Esophagus (tissue), 2 donors: Measurements from ENCODE around the gene HRCT1. TPM values are rescaled to one million over a fixed set of nuclear protein-coding genes. Genes with fewer than 3 reads are reported as not detected.

Experiments used
- H3K27ac ChIP-seq, 2 donors: one replicate each; pipeline ENCODE4 v1.5.1; 2013; ENCODE audit warnings: low read depth in 2 of 2, mild to moderate bottlenecking in 2 of 2, inconsistent platforms in 1 of 2, low read length in 1 of 2, moderate library complexity in 1 of 2
- H3K27me3 ChIP-seq, 2 donors: one replicate each; pipeline ENCODE4 v1.6.1; 2013; ENCODE audit warnings: low read length in 2 of 2, control low read depth in 1 of 2, mild to moderate bottlenecking in 1 of 2; ENCODE audit not compliant: insufficient read depth in 2 of 2, control insufficient read depth in 1 of 2
- H3K36me3 ChIP-seq, 2 donors: one replicate each; pipeline ENCODE4 v1.6.1; 2013; ENCODE audit warnings: low read length in 1 of 2; ENCODE audit not compliant: control insufficient read depth in 2 of 2, insufficient read depth in 2 of 2
- H3K4me1 ChIP-seq, 2 donors: one replicate each; pipeline ENCODE4 v1.6.1; 2013; ENCODE audit warnings: low read length in 1 of 2; ENCODE audit not compliant: control insufficient read depth in 2 of 2, insufficient read depth in 2 of 2
- H3K4me3 ChIP-seq, 2 donors: one replicate each; pipeline ENCODE4 v1.5.1; 2013; ENCODE audit warnings: low read length in 2 of 2, mild to moderate bottlenecking in 2 of 2, low read depth in 1 of 2, moderate library complexity in 1 of 2
- H3K9me3 ChIP-seq, 2 donors: one replicate each; pipeline ENCODE4 v1.6.1; 2013; ENCODE audit warnings: mild to moderate bottlenecking in 2 of 2, low read depth in 1 of 2, low read length in 1 of 2, moderate library complexity in 1 of 2; ENCODE audit not compliant: control insufficient read depth in 2 of 2, insufficient read depth in 1 of 2
- WGBS, 2 donors: extraction: QIAGEN DNeasy Blood & Tissue Kit; methylation state at CpG; one replicate each; pipeline ENCODE4 v1.1.7; 2013; 5-methylcytosine and 5-hydroxymethylcytosine counted together
- polyA plus RNA-seq, 2 donors: library from polyadenylated mRNA; stranded (reverse); fragments of 200-250 nt; gene quantifications; one replicate each; pipeline ENCODE4 v1.2.3, GENCODE V29; 2013
- donor health status: healthy with polysubstance abuse.
- donor health status: Bipolar disorder and iron deficiency.

The HRCT1 gene
- polyA plus RNA-seq, 2 donors, result 0.61 to 0.94 TPM

- Histone ChIP-seq H3K27me3 (peaks cover 0 to 3% of the 10 kb centered on the region in 2 donors), H3K36me3 (no peaks in the 10 kb centered on the region), H3K4me1 (no peaks in the 10 kb centered on the region), H3K9me3 (no peaks in the 10 kb centered on the region), H3K27ac (no peak overlapping the region), H3K4me3 (no peak overlapping the region)
- WGBS, 2 donors, result 82 to 84% methylated on average over 8 of the region's 8 CpGs
These were observed 41.2 kb upstream of the HRCT1 start for GRCh38 chr9:35864695-35865255.

GRCh38 chr9:35867538-35867937, 38.5 kb upstream of the HRCT1 start:
- 89 to 94% methylated on average over 4 of the region's 4 CpGs for WGBS, 2 donors
- H3K27me3 ChIP-seq, result peaks cover 0 to 3% of the 10 kb centered on the region in 2 donors

GRCh38 chr9:35868933-35869332, 37.1 kb upstream of the HRCT1 start:
- no peaks in the 10 kb centered on the region for H3K4me1 ChIP-seq
- no peaks in the 10 kb centered on the region for H3K36me3 ChIP-seq
- H3K4me3 ChIP-seq, result no peak overlapping the region
- no peaks in the 10 kb centered on the region for H3K27me3 ChIP-seq
- WGBS, 2 donors, result 79% methylated on average over 2 of the region's 2 CpGs
- H3K9me3 ChIP-seq, result no peaks in the 10 kb centered on the region
- no peak overlapping the region for H3K27ac ChIP-seq

More at GRCh38 chr9:35867538-35867937, 38.5 kb upstream of the HRCT1 start:
- H3K9me3 ChIP-seq, result no peaks in the 10 kb centered on the region
- H3K36me3 ChIP-seq, result no peaks in the 10 kb centered on the region
- H3K4me1 ChIP-seq, result no peaks in the 10 kb centered on the region
- no peak overlapping the region for H3K27ac ChIP-seq
- H3K4me3 ChIP-seq, result no peak overlapping the region

- Histone ChIP-seq H3K4me1 (no peaks in the 10 kb centered on the region), H3K27ac (no peak overlapping the region), H3K4me3 (no peak overlapping the region), H3K9me3 (no peaks in the 10 kb centered on the region), H3K36me3 (no peaks in the 10 kb centered on the region), H3K27me3 (no peaks in the 10 kb centered on the region)
- 75 to 83% methylated on average over 19 of the region's 19 CpGs for WGBS, 2 donors
These were observed 36.3 kb upstream of the HRCT1 start for GRCh38 chr9:35869621-35870216.

- WGBS, 2 donors, result 90 to 91% methylated on average over 8 of the region's 8 CpGs
- H3K27ac ChIP-seq, result no peak within 1 kb of the TSS
- no peaks in the 10 kb centered on the region for H3K27me3 ChIP-seq
These were observed 35.6 kb upstream of the HRCT1 start, which contains the start of gene OR13J1 for GRCh38 chr9:35870351-35870923. Gene OR13J1 (minus strand): TSS chr9:35870401. CDS start chr9:35870401, 0 bp downstream.

GRCh38 chr9:35871545-35871944, 34.5 kb upstream of the HRCT1 start:
- Histone ChIP-seq H3K27me3 (no peaks in the 10 kb centered on the region), H3K9me3 (no peaks in the 10 kb centered on the region), H3K4me3 (no peak overlapping the region), H3K27ac (no peak overlapping the region), H3K36me3 (no peaks in the 10 kb centered on the region), H3K4me1 (no peaks in the 10 kb centered on the region)
- 32 to 41% methylated on average over 3 of the region's 3 CpGs for WGBS, 2 donors

More at GRCh38 chr9:35870351-35870923, 35.6 kb upstream of the HRCT1 start, which contains the start of gene OR13J1:
- Histone ChIP-seq H3K9me3 (no peaks in the 10 kb centered on the region), H3K4me3 (no peak within 1 kb of the TSS), H3K4me1 (no peaks in the 10 kb centered on the region), H3K36me3 (no peaks in the 10 kb centered on the region)

- Histone ChIP-seq H3K36me3 (no peaks in the 10 kb centered on the region), H3K27ac (no peak overlapping the region), H3K4me3 (no peak overlapping the region), H3K9me3 (no peaks in the 10 kb centered on the region), H3K27me3 (no peaks in the 10 kb centered on the region), H3K4me1 (no peaks in the 10 kb centered on the region)
- 74 to 78% methylated on average over 3 of the region's 3 CpGs for WGBS, 2 donors
These were observed 33.5 kb upstream of the HRCT1 start for GRCh38 chr9:35872505-35872904.

- Histone ChIP-seq H3K27ac (no peak overlapping the region), H3K9me3 (no peaks in the 10 kb centered on the region), H3K36me3 (no peaks in the 10 kb centered on the region), H3K4me1 (no peaks in the 10 kb centered on the region), H3K4me3 (no peak overlapping the region), H3K27me3 (no peaks in the 10 kb centered on the region)
- 1 to 2% methylated on average over 4 of the region's 4 CpGs for WGBS, 2 donors
These were observed 23.6 kb upstream of the HRCT1 start for GRCh38 chr9:35882263-35882848.

GRCh38 chr9:35882996-35883395, 23.0 kb upstream of the HRCT1 start:
- H3K27ac ChIP-seq, result no peak overlapping the region
- no peaks in the 10 kb centered on the region for H3K9me3 ChIP-seq
- H3K27me3 ChIP-seq, result no peaks in the 10 kb centered on the region
- H3K4me3 ChIP-seq, result no peak overlapping the region
- WGBS, 2 donors, result 57 to 58% methylated on average over 3 of the region's 3 CpGs
- no peaks in the 10 kb centered on the region for H3K4me1 ChIP-seq
- H3K36me3 ChIP-seq, result no peaks in the 10 kb centered on the region
